Activated CD4-positive, CD25-positive, alpha-beta regulatory T cell treated with anti-CD3 and anti-CD28 coated beads, Interleukin-2, amount 50 U/mL, for 16 hours (primary cell): ENCODE results near the gene NKD1.

Experiments used
- DNase-seq: peaks from one replicate; pipeline ENCODE4 v3.0.0-alpha.2; 2020; ENCODE audit warnings: low read depth, low spot score

NKD1 gene

GRCh38 chr16:50599494-50599893, 51.3 kb downstream of the NKD1 start:
- DNase-seq = no peak

GRCh38 chr16:50600582-50601283, 52.5 kb downstream of the NKD1 start:
- no peak for DNase-seq

GRCh38 chr16:50601341-50601740, 53.1 kb downstream of the NKD1 start:
- DNase-seq = no peak

GRCh38 chr16:50602126-50602525, 53.9 kb downstream of the NKD1 start:
- DNase-seq = no peak

- no peak for DNase-seq
Observed at GRCh38 chr16:50602531-50603205, 54.5 kb downstream of the NKD1 start.

- no peak for DNase-seq
Observed at GRCh38 chr16:50603206-50604064, 55.2 kb downstream of the NKD1 start.

GRCh38 chr16:50604065-50604418, 55.8 kb downstream of the NKD1 start:
- DNase-seq = no peak

GRCh38 chr16:50604610-50605009, 56.4 kb downstream of the NKD1 start:
- no peak for DNase-seq

GRCh38 chr16:50605733-50606430, 57.7 kb downstream of the NKD1 start:
- DNase-seq = no peak

GRCh38 chr16:50606431-50607050, 58.3 kb downstream of the NKD1 start:
- no peak for DNase-seq

GRCh38 chr16:50607051-50607431, 58.8 kb downstream of the NKD1 start:
- no peak for DNase-seq

GRCh38 chr16:50607447-50607846, 59.3 kb downstream of the NKD1 start:
- no peak for DNase-seq

GRCh38 chr16:50607970-50608557, 59.9 kb downstream of the NKD1 start:
- no peak for DNase-seq

- no peak for DNase-seq
Observed at GRCh38 chr16:50609049-50609448, 60.9 kb downstream of the NKD1 start.

GRCh38 chr16:50609471-50609870, 61.3 kb downstream of the NKD1 start:
- no peak for DNase-seq

- DNase-seq = no peak
Observed at GRCh38 chr16:50610331-50611262, 62.4 kb downstream of the NKD1 start.

- DNase-seq = no peak
Observed at GRCh38 chr16:50611332-50611934, 63.2 kb downstream of the NKD1 start.

- no peak for DNase-seq
Observed at GRCh38 chr16:50611995-50612848, 64.0 kb downstream of the NKD1 start.

- DNase-seq = no peak
Observed at GRCh38 chr16:50612849-50613198, 64.6 kb downstream of the NKD1 start.
